ENCODE measurements around the gene CLK2.

GRCh38 chr1:155272466-155273342, 600 bp downstream of the CLK2 start:
- TF ChIP-seq CTCF (IDR thresholded peaks at IDR 0.05), result no peak
- no peak for TF ChIP-seq EZH2 (IDR thresholded peaks at IDR 0.05)
- no peak for TF ChIP-seq EZH2phosphoT487 (IDR thresholded peaks at IDR 0.05)

Measured in neural progenitor cell (in vitro differentiated cells).